Left ventricle myocardium inferior (tissue), 1 donor: ENCODE measurements around the gene FBXL7. TPM values are rescaled to one million over a fixed set of nuclear protein-coding genes. Genes with fewer than 3 reads are reported as not detected.

ENCODE experiments used
- DNase-seq: peaks from one replicate; pipeline ENCODE4 v3.0.0-alpha.2; 2020
- H3K27ac ChIP-seq: fragments of 200-600 bp; replicated peaks from 2 replicates; pipeline ENCODE4 v1.8.0; 2021
- H3K27me3 ChIP-seq: fragments of 200-600 bp; 2 replicates; pipeline ENCODE4 v1.8.0; 2021; ENCODE audit warnings: low read depth
- H3K36me3 ChIP-seq: fragments of 200-600 bp; 2 replicates; pipeline ENCODE4 v1.8.0; 2021
- H3K4me1 ChIP-seq: fragments of 200-600 bp; 2 replicates; pipeline ENCODE4 v1.8.0; 2021
- H3K4me3 ChIP-seq: fragments of 200-600 bp; 2 replicates; pipeline ENCODE4 v1.8.0; 2021; ENCODE audit warnings: mild to moderate bottlenecking, moderate library complexity
- H3K9me3 ChIP-seq: fragments of 200-600 bp; replicated peaks from 2 replicates; pipeline ENCODE4 v1.8.0; 2021
- CTCF ChIP-seq: fragments of 200-600 bp; IDR thresholded peaks from 2 replicates; pipeline ENCODE4 v1.8.0; 2021; ENCODE audit warnings: antibody characterized with exemption, mild to moderate bottlenecking, borderline replicate concordance
- intact Hi-C: fragments of 100-400 bp; cut with micrococcal nuclease; formaldehyde crosslinking; loops from one replicate; pipeline ENCODE4 v1.11.0; 2022
- total RNA-seq: library from RNA; stranded (reverse); fragmentation: NEBNext Ultra II Directional; extraction: Animal tissue kit (Norgen Biotek cat#: 25700); gene quantifications from one replicate; pipeline ENCODE4 v1.2.1, GENCODE V29; 2021
- donor health status: DM: no; HTN: yes; CAD: no; lungs with severe emphysema.

Gene FBXL7
- total RNA-seq, 1 donor from 2014 or later = 27.7 TPM

GRCh38 chr5:15823398-15823797 lies 323.4 kb downstream of the FBXL7 start:
- TF ChIP-seq CTCF = no peak
- intact Hi-C loops = no loop called here
- Histone ChIP-seq H3K4me3 (no peak overlapping the region), H3K36me3 (no peaks in the 10 kb centered on the region), H3K27ac (no peak overlapping the region), H3K9me3 (no peaks in the 10 kb centered on the region), H3K4me1 (peaks cover 24% of the 10 kb centered on the region), H3K27me3 (no peaks in the 10 kb centered on the region)
- no peak for DNase-seq

GRCh38 chr5:15827741-15828140 lies 327.8 kb downstream of the FBXL7 start:
- H3K27me3 ChIP-seq = no peaks in the 10 kb centered on the region
- H3K4me1 ChIP-seq = peaks cover 36% of the 10 kb centered on the region
- no peaks in the 10 kb centered on the region for H3K36me3 ChIP-seq
- no peaks in the 10 kb centered on the region for H3K9me3 ChIP-seq
- no peak for DNase-seq
- intact Hi-C loops = no loop called here
- H3K4me3 ChIP-seq = no peak overlapping the region
- no peak for TF ChIP-seq CTCF
- no peak overlapping the region for H3K27ac ChIP-seq

GRCh38 chr5:15831408-15831807 lies 331.4 kb downstream of the FBXL7 start:
- no peak for TF ChIP-seq CTCF

GRCh38 chr5:15833365-15833764 lies 333.4 kb downstream of the FBXL7 start:
- no peak for TF ChIP-seq CTCF
- no peak overlapping the region for H3K4me3 ChIP-seq
- H3K36me3 ChIP-seq = no peaks in the 10 kb centered on the region
- intact Hi-C loops = no loop called here
- no peak overlapping the region for H3K27ac ChIP-seq
- no peaks in the 10 kb centered on the region for H3K9me3 ChIP-seq
- no peak for DNase-seq
- no peaks in the 10 kb centered on the region for H3K27me3 ChIP-seq
- H3K4me1 ChIP-seq = peaks cover 58% of the 10 kb centered on the region

More at GRCh38 chr5:15831408-15831807, 331.4 kb downstream of the FBXL7 start:
- no peaks in the 10 kb centered on the region for H3K9me3 ChIP-seq
- H3K27me3 ChIP-seq = no peaks in the 10 kb centered on the region
- peaks cover 46% of the 10 kb centered on the region for H3K4me1 ChIP-seq
- H3K36me3 ChIP-seq = no peaks in the 10 kb centered on the region
- intact Hi-C loops = no loop called here
- no peak overlapping the region for H3K27ac ChIP-seq
- no peak for DNase-seq
- no peak overlapping the region for H3K4me3 ChIP-seq

GRCh38 chr5:15834596-15835245 lies 334.7 kb downstream of the FBXL7 start:
- Histone ChIP-seq H3K36me3 (no peaks in the 10 kb centered on the region), H3K27ac (no peak overlapping the region), H3K4me1 (peaks cover 60% of the 10 kb centered on the region), H3K27me3 (no peaks in the 10 kb centered on the region), H3K4me3 (no peak overlapping the region), H3K9me3 (no peaks in the 10 kb centered on the region)
- intact Hi-C loops = no loop called here
- TF ChIP-seq CTCF = no peak
- no peak for DNase-seq

- intact Hi-C loops = no loop called here
- H3K27me3 ChIP-seq = no peaks in the 10 kb centered on the region
- no peak overlapping the region for H3K27ac ChIP-seq
- no peak overlapping the region for H3K4me3 ChIP-seq
- no peak for TF ChIP-seq CTCF
- H3K9me3 ChIP-seq = no peaks in the 10 kb centered on the region
- no peak for DNase-seq
- peaks cover 60% of the 10 kb centered on the region for H3K4me1 ChIP-seq
- H3K36me3 ChIP-seq = no peaks in the 10 kb centered on the region
Observed at GRCh38 chr5:15835514-15835913, 335.5 kb downstream of the FBXL7 start.
